Measurements from ENCODE around the gene SNX5.

GRCh38 chr20:17898548-17898994 lies 70.0 kb downstream of the SNX5 start:
- TF ChIP-seq CREB1 (IDR thresholded peaks at IDR 0.05; ENCODE audit: low read depth) (no peak), TEAD4 (IDR thresholded peaks at IDR 0.05) (no peak), YY1 (IDR thresholded peaks at IDR 0.05; ENCODE audit: low read depth) (no peak), EP300 (IDR thresholded peaks at IDR 0.05; ENCODE audit: borderline replicate concordance) (no peak), MAX (IDR thresholded peaks at IDR 0.05) (no peak), TAF1 (IDR thresholded peaks at IDR 0.05; ENCODE audit: low read depth) (no peak), CEBPB (IDR thresholded peaks at IDR 0.05) (no peak)
